K562 (cell line): Measurements from ENCODE around the gene DDX18. TPM values are rescaled to one million over a fixed set of nuclear protein-coding genes. Genes with fewer than 3 reads are reported as not detected.

Experiments
- HMBOX1 ChIP-seq: sonication (generic); IDR thresholded peaks from 2 replicates; pipeline ENCODE4 v1.6.1; 2016
- NFIX ChIP-seq: fragments of 250-450 bp; sonication (Bioruptor Pico); IDR thresholded peaks from 2 replicates; pipeline ENCODE4 v1.4.0; 2020; ENCODE audit warnings: low read depth, mild to moderate bottlenecking, moderate library complexity
- NONO ChIP-seq, 2 experiments: fragments of 200-400 bp in 1 of 2; fragments of 450-650 bp in 1 of 2; formaldehyde crosslinking in 1 of 2; IDR thresholded peaks; 2 replicates each; pipeline ENCODE4 v1.6.1; 2017; ENCODE audit warnings: low read depth in 2 of 2, mild to moderate bottlenecking in 2 of 2, moderate library complexity in 2 of 2, low read length in 1 of 2
- OTX1 ChIP-seq: fragments of 450-650 bp; formaldehyde crosslinking; IDR thresholded peaks from 2 replicates; pipeline ENCODE4 v1.4.0; 2022; ENCODE audit warnings: mild to moderate bottlenecking
- POLR2G ChIP-seq: fragments of 200-400 bp; formaldehyde crosslinking; IDR thresholded peaks from 2 replicates; pipeline ENCODE4 v1.6.1; 2017; ENCODE audit warnings: low read depth, mild to moderate bottlenecking, antibody characterized with exemption, low read length, moderate library complexity
- RAD21 ChIP-seq, 2 experiments: fragments of 250-450 bp in 1 of 2; fragments of 450-650 bp in 1 of 2; sonication (Bioruptor Pico) in 1 of 2; formaldehyde crosslinking in 1 of 2; IDR thresholded peaks in 1 of 2; conservative IDR thresholded peaks in 1 of 2; 2 replicates each; pipeline versions ENCODE4 v1.4.0 to v1.8.0; 2020 to 2022; ENCODE audit warnings: mild to moderate bottlenecking in 2 of 2, moderate library complexity in 1 of 2
- SLC30A9 ChIP-seq: fragments of 250-450 bp; sonication (Bioruptor Pico); IDR thresholded peaks from 2 replicates; pipeline ENCODE4 v1.8.0; 2022; ENCODE audit warnings: mild to moderate bottlenecking, moderate library complexity
- SMARCC2 ChIP-seq: fragments of 450-650 bp; IDR thresholded peaks from 2 replicates; pipeline ENCODE4 v1.6.1; 2017; ENCODE audit warnings: antibody characterized with exemption, moderate library complexity, mild to moderate bottlenecking, low read depth
- polyA plus RNA-seq, 8 experiments: library from polyadenylated mRNA; depleted of rRNA in 4 of 8; stranded (reverse) in 5 of 8; unstranded in 3 of 8; fragments of >200 nt; fragmentation: Nextera tagmentation in 2 of 8; fragmentation: Illumina TruSeq in 1 of 8; extraction: Ambion mirVana in 2 of 8; extraction: Trizol in 1 of 8; gene quantifications; 2 replicates each; pipeline versions ENCODE4 v1.2.1 to v1.2.3, GENCODE V29; 2011 to 2014; ENCODE audit warnings: inconsistent platforms in 1 of 8, missing spikeins in 1 of 8
- total RNA-seq, 7 experiments: library from RNA; depleted of rRNA in 6 of 7; stranded (reverse); fragments of >200 nt in 6 of 7; fragmentation: Illumina TruSeq in 2 of 7; extraction: Trizol in 2 of 7; gene quantifications; 2 replicates each; pipeline versions ENCODE4 v1.2.1 to v1.2.3, GENCODE V29; 2011 to 2021; ENCODE audit warnings: low replicate concordance in 1 of 7
- TF ChIP-seq, protein P1 (sequence below): fragments of 450-650 bp; IDR thresholded peaks from 2 replicates; pipeline ENCODE4 v1.6.1; 2016; ENCODE audit warnings: mild to moderate bottlenecking, moderate library complexity
- TF ChIP-seq, protein P2 (sequence below): IDR thresholded peaks from 2 replicates; pipeline ENCODE4 v1.6.1; 2011; ENCODE audit warnings: borderline replicate concordance, low read depth, mild to moderate bottlenecking, moderate library complexity, low read length; ENCODE audit not compliant: insufficient read depth, poor library complexity, severe bottlenecking

Gene DDX18
- total and polyA plus RNA-seq, 9 of the 15 experiments (the other 6 are each of a cell fraction or from before 2014, with no cell fraction given), result 67.9 to 156 (median 116) TPM

- TF ChIP-seq, protein P1, sequence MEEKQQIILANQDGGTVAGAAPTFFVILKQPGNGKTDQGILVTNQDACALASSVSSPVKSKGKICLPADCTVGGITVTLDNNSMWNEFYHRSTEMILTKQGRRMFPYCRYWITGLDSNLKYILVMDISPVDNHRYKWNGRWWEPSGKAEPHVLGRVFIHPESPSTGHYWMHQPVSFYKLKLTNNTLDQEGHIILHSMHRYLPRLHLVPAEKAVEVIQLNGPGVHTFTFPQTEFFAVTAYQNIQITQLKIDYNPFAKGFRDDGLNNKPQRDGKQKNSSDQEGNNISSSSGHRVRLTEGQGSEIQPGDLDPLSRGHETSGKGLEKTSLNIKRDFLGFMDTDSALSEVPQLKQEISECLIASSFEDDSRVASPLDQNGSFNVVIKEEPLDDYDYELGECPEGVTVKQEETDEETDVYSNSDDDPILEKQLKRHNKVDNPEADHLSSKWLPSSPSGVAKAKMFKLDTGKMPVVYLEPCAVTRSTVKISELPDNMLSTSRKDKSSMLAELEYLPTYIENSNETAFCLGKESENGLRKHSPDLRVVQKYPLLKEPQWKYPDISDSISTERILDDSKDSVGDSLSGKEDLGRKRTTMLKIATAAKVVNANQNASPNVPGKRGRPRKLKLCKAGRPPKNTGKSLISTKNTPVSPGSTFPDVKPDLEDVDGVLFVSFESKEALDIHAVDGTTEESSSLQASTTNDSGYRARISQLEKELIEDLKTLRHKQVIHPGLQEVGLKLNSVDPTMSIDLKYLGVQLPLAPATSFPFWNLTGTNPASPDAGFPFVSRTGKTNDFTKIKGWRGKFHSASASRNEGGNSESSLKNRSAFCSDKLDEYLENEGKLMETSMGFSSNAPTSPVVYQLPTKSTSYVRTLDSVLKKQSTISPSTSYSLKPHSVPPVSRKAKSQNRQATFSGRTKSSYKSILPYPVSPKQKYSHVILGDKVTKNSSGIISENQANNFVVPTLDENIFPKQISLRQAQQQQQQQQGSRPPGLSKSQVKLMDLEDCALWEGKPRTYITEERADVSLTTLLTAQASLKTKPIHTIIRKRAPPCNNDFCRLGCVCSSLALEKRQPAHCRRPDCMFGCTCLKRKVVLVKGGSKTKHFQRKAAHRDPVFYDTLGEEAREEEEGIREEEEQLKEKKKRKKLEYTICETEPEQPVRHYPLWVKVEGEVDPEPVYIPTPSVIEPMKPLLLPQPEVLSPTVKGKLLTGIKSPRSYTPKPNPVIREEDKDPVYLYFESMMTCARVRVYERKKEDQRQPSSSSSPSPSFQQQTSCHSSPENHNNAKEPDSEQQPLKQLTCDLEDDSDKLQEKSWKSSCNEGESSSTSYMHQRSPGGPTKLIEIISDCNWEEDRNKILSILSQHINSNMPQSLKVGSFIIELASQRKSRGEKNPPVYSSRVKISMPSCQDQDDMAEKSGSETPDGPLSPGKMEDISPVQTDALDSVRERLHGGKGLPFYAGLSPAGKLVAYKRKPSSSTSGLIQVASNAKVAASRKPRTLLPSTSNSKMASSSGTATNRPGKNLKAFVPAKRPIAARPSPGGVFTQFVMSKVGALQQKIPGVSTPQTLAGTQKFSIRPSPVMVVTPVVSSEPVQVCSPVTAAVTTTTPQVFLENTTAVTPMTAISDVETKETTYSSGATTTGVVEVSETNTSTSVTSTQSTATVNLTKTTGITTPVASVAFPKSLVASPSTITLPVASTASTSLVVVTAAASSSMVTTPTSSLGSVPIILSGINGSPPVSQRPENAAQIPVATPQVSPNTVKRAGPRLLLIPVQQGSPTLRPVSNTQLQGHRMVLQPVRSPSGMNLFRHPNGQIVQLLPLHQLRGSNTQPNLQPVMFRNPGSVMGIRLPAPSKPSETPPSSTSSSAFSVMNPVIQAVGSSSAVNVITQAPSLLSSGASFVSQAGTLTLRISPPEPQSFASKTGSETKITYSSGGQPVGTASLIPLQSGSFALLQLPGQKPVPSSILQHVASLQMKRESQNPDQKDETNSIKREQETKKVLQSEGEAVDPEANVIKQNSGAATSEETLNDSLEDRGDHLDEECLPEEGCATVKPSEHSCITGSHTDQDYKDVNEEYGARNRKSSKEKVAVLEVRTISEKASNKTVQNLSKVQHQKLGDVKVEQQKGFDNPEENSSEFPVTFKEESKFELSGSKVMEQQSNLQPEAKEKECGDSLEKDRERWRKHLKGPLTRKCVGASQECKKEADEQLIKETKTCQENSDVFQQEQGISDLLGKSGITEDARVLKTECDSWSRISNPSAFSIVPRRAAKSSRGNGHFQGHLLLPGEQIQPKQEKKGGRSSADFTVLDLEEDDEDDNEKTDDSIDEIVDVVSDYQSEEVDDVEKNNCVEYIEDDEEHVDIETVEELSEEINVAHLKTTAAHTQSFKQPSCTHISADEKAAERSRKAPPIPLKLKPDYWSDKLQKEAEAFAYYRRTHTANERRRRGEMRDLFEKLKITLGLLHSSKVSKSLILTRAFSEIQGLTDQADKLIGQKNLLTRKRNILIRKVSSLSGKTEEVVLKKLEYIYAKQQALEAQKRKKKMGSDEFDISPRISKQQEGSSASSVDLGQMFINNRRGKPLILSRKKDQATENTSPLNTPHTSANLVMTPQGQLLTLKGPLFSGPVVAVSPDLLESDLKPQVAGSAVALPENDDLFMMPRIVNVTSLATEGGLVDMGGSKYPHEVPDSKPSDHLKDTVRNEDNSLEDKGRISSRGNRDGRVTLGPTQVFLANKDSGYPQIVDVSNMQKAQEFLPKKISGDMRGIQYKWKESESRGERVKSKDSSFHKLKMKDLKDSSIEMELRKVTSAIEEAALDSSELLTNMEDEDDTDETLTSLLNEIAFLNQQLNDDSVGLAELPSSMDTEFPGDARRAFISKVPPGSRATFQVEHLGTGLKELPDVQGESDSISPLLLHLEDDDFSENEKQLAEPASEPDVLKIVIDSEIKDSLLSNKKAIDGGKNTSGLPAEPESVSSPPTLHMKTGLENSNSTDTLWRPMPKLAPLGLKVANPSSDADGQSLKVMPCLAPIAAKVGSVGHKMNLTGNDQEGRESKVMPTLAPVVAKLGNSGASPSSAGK, result no peak
- TF ChIP-seq OTX1 (no peak), SMARCC2 (no peak), NONO (IDR thresholded peaks at IDR 0.05; ENCODE audit: low read depth in 2 of 2, low read length in 1 of 2) (no peak), RAD21 (CRISPR knock-in tag; conservative IDR thresholded peaks at IDR 0.05 in 1 of 2, IDR thresholded peaks at IDR 0.05 in 1 of 2) (peak in 1 of 2 experiments; percentile 25; a peak in 1 of 4 replicates), SLC30A9 (no peak), HMBOX1 (no peak), POLR2G (peak; percentile 64), NFIX (CRISPR knock-in tag) (no peak)
- TF ChIP-seq, protein P2, sequence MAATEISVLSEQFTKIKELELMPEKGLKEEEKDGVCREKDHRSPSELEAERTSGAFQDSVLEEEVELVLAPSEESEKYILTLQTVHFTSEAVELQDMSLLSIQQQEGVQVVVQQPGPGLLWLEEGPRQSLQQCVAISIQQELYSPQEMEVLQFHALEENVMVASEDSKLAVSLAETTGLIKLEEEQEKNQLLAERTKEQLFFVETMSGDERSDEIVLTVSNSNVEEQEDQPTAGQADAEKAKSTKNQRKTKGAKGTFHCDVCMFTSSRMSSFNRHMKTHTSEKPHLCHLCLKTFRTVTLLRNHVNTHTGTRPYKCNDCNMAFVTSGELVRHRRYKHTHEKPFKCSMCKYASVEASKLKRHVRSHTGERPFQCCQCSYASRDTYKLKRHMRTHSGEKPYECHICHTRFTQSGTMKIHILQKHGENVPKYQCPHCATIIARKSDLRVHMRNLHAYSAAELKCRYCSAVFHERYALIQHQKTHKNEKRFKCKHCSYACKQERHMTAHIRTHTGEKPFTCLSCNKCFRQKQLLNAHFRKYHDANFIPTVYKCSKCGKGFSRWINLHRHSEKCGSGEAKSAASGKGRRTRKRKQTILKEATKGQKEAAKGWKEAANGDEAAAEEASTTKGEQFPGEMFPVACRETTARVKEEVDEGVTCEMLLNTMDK, result peak; percentile 89
- TF ChIP-seq, all 486 proteins: peak for 8
These were observed 21.7 kb downstream of the DDX18 start (continued) for GRCh38 chr2:117835990-117836760.
